ENCODE results near the gene GPR139. TPM values are rescaled to one million over a fixed set of nuclear protein-coding genes. Genes with fewer than 3 reads are reported as not detected.

GPR139 gene
- not detected for polyA plus RNA-seq (ENCODE audit: insufficient read length)

DNA sequence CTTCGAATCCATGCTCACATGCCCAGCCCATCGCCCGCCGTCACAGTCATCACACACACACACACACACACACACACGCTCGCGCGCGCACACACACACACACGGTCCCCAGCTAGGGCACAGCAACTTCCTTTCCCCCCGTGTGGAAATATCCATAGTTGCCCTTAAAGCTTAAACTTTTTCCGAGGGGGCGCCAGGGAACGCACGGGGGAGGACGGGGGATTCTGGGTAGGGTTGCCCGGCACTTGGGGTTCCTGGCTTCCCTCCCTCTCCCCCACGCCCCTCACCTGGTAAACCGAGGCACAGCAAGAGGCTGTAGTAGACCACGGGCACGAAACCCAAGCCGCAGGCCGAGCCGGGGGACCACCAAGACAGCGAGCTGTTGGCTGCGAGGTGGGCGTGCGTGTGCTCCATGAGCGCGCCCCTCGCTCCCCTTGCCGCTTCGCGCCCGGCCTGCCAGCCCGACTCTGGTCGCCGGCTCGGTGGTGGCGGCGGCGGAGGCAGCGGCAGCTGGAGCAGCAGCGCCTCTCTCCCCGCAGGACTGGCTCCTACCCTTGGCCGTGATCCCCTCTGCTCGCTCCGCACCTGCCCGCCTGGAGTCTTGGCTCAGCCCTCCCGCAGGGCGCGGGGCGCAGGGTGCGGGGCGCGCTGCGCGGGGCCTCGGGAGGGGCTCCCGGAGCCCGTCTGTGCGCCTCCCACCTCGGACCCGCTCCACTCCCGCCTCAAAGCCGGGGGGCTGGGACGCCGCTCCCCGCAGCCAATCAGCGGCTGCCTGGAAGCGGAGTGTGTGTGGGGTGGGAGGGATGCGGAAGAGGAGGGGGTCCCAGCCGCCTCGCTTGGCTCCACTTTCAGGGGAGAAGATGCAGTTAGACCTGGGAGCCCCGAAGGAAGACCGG, at the start of gene GPR139:
Gene GPR139 (minus strand): TSS at position 688 of the 896 bp plus-strand sequence. CDS start 274 bp downstream, at position 414.
- no peak for DNase-seq (ENCODE audit: low read depth)

DNA sequence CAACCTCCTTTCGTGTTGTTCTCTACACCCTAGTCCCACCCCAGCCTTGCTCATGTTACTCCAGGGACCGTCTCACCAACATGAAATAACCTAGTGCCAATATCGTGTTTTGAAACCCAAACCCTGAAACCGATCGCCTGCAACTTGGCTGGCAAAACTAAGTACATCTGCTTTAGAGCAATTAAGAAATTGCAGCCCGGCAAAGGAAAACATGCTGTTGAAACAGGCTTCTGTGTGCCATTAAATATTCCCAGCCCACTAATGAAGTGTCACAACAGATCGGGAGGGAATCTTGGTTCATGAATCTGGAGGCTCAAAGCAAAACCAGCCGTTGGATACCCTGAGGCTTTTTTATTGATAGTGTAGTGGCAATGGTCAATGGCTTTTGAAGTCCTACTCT, 48.3 kb upstream of the GPR139 start:
- no peak for DNase-seq (ENCODE audit: low read depth)

DNA sequence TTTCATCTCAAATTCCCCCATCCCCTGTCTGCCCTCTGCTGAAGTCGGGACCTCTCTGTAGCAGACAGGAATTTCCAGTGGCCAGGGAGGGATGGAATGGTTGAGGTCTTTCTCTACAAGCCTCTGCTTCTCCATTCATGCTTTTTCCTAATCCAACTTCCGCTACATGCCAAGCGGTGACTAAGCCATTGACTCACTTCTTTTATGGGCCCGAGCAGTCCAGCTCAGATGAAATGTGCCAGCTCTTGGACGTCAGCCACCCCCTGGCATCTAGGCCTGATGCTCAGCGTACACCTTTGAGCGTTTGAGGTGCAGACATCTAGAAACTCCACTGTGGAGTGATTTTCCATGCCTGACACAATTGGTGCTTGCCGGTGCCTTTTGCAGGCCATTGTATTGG, 40.7 kb upstream of the GPR139 start:
- DNase-seq (ENCODE audit: low read depth), result no peak

DNA sequence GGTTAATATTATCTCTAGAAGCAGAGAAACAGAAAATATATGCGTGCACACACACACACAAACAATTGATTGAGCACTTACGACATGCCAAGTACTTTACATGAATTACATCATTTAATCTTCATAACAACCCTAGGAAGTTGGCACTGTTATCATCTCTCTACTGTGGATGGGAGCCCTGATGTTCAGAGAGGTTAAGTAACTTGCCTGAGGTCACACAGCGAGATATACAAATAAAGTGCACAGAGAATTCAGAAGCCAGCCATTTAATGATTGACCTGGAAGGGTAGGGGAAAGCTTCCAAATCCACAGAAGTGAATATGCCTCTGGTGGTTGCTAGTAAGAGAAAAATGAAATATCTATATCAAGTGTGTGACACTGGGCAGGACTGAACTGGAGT, 37.5 kb upstream of the GPR139 start:
- DNase-seq (ENCODE audit: low read depth), result no peak

DNA sequence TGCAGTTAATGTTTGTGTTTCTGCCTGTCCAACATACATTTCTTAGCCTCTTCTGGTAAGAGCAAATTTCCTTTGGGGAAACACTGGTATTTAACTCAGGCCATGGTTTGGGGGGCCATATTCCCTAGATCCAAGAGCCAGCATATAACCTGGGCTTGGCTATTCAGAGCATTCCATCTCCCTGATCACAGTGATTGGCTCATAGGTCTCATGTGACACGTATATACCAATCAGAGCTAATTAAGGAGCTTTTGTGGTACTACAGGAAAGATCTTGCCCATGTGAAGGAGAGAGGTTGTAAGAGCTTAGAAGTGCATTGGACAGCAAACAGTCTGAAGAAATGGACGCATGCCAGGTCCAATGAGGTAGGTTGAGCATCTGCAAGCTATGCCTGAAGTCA, 33.4 kb upstream of the GPR139 start:
- no peak for DNase-seq (ENCODE audit: low read depth)

DNA sequence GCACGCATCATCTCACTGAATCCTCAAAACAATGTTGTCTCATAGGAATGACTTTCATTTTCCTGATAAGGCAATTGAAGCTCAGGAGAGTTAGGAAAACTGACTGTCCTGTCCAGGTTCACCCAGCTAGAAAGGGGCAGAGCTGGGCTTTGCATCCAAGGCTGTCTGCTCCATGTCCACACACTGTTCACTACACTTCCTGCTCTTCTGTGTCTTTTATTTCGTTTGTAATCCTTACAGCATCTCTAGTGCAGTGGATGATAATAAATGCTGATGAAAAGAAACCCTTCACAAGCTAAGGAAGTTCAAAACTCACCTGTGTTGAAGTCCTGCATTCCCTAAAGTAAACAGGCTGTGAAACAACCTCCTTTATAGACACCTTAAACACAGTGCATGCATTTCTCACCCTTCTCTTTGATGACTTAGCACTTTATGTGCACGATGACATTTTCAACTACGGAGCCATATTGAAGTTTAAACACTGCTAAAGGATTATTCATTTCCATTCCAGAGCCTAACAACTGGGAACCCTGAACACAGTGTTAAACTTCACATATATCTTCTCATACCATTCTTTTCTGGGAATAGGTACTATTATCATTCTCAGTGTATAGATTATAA, 31.0 kb upstream of the GPR139 start:
- DNase-seq (ENCODE audit: low read depth), result no peak

DNA sequence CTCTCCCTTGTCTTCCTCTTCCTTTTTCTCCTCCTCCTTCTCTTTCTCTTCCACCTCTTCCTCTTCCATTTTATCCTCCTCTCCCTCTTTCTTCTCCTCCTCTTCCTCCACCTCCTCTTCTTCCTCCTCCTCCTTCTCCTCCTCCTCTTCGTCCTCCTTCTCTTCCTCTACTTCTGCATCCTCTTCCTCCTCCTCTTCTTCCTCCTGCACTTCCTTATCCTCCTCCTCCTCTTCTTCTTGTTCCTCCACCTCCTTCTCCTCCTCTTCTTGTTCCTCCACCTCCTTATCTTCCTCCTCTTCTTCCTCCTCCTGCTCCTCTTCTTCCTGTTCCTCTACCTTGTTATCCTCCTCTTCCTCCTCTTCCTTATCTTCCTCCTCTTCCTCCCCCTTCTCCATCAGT, 28.8 kb upstream of the GPR139 start:
- DNase-seq (ENCODE audit: low read depth), result no peak

DNA sequence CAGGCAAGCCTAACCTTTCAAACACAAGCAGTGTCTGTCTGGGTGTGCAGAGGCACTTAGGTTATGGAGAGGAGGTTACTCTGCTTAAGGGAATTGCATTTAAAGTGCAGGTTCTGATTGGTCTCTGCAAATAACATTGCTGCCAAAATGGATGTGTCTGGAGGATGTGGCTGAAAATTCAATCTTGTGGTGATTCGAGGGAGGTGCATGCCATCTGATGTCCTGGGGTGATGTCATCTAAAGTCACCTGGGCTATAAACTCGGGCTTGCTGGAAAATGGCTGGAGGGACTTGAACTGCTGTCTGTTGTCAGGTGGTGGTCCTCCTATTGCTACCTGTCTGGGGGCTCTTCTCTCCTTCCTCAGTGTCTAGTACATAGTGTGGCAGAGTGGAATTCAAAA, 28.3 kb upstream of the GPR139 start:
- no peak for DNase-seq (ENCODE audit: low read depth)

DNA sequence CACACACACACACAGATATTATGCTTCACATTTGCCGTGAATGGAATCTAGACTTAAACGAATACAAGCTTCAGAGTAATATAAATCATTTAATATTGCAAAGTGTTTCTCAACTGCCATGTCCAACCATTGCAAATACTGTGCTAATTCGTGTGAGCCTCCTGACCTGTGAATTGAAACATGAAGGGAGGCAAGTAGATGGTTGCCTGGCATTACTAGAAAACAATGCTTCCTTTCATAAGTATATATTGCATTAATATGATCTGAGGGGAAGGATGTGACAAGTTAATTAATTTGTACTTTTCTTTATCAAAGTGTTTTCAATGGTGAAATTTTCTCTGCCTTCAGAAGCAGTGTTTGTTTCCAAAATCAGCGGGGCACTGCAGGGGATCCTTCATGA, 25.7 kb upstream of the GPR139 start:
- no peak for DNase-seq (ENCODE audit: low read depth)

DNA sequence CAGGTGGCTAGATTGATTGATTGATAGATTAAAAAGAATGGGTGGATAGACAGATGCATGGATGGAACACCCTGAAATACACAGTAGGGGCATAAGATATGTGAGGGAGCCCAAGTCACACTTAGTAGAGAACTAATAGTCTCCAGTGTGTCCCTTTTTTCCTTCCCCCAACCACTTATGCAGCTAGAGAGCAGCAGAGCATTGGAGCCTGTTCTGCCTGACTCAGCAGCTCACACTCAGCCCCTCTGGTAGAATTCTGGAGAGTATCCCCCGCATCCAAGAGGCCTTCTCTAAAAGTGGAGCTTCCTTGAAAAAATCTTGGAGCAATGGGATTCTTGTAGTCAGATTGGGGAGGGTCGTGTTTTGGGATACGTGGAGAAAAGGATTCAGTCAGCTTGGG, 20.5 kb upstream of the GPR139 start:
- DNase-seq (ENCODE audit: low read depth), result no peak

DNA sequence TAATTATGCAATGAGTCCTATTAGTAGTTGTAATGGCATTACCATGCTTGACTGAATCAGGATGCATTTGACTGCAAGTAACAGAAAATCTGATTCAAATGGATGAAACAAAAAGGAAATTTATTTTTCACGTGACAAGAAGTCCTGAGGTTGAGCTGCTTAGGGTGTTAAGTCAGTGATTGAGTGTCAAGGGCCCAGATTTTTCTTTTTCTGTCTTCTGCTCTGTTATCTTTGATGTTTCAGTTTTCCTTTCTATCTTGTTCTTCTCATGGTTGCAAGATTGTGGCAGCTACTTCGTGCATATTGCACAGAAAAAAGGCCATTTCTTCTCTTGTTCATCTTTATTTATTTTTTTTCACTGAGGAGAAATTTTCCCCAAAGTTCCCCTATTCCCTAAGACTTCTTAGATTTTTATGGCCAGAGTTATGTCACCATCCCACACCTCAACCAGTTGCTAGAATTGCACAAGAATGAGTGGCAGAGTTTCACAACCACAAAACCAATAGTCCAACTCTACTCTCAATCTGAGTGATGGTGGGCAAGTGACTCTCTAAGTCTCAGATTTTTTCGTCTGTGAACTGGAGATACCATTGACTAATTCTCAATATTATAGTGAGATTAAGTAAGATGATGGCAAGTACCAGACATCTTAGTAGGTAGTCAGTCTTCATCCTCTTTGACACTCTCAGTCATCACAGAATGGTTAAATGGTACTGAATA, 15.7 kb upstream of the GPR139 start:
- DNase-seq (ENCODE audit: low read depth), result no peak

DNA sequence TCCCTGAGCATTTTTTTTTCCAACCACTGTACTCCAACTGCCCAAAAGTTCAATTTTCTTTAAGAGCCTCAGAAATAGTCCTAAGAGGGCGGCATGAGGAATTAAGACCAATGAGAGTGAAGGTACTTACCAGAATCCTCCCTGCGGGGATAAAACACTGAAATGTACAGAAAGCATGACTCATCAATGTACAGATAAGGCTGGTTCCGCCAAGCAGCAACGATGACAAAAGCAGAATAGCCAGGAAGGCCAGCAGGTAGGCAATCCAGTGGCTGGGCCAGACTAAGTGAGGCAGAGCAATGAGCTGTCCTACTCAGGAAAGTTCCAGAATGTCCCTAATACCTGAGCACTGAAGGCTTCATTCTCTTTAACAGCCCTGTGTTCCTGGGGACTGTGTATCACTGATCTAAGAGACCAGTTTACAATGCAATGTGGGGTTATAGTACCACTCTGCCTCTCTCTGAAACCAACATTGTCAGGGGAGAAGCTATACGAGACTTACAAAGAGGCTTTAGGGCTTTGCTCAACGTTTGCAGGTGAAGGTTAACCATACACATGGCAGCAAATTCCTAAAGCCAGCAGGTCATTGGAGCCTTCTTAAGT, 11.0 kb upstream of the GPR139 start:
- no peak for DNase-seq (ENCODE audit: low read depth)

DNA sequence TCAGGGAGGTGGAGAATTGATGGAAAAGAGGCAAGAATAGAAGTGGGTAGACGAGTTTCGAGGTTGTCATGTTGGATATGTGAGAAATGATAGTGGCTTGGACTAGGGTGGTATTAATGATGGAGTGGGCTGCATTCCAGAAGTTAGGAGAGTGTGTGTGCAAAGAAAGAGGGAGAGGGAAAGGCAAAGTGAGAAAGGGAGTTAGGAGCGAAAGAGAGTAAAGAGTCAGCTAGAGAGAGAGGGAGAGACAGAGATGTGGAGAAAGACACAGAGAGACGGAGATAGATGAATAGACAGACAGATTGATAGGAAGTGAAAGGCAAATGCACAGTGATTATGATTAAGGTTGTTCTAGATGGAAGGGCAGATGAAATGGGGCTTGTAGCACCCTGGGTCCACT, 5.4 kb upstream of the GPR139 start:
- DNase-seq (ENCODE audit: low read depth), result no peak

DNA sequence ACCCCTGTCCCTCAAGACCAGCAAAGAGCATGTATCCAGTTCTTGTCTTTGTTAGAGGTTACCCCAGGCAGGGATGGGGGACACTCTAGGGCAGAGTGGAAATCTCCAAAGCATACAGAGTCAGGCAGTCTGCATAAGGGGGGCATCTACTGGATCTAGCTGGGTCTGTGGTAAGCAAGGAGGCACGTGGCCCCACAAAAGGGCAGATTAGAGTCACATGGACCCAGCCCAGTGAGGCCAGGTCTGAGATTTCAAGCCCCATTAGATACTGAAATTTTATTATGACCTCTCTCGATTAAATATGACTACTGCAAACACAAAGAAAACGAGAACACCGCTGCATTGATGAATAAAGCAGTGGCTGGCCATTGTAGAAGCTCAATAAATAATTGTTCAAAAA, 1.6 kb upstream of the GPR139 start:
- no peak for DNase-seq (ENCODE audit: low read depth)

DNA sequence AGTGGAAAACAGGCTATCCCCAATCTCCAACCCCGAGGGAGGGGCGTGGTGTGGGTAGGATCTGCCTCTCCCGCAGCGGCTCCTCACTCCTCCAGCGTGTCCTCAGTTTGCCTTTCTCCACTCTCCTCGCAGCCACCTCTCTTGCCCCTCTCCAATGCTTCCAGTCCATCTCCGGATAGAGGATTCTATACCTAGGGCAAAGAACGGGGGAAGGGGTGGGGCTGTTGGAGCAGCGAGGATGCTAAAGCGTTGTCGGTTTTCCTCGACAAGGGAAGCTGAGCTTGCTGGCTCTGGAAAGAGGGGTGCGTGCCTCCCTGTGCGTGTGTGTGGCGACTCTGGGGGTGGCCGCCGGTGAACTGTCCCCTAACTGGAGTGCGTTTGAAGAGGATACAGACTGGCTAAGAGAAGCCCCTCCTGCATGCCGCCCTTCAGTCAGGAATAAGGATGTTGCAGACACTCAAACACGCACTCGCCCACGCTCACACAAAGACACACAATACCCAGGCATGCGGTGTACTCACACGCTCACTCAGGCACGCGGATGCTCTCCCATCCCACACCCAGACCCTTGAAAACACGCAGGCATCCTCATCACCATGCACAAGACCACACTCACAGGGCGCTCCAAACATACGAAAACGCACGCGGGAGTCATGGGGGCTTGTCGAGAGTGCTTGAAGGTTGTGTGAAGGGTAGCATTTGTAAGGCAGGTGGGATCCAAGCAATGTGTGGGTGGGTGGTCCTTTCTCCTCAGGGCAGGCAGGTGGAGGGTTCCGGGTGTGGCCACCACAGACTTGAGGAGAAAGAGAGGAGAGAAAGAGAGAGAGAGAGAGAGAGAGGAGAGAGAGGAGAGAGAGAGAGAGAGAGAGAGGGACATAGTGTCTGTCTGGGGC, 655 bp upstream of the GPR139 start:
- DNase-seq (ENCODE audit: low read depth), result no peak

DNA sequence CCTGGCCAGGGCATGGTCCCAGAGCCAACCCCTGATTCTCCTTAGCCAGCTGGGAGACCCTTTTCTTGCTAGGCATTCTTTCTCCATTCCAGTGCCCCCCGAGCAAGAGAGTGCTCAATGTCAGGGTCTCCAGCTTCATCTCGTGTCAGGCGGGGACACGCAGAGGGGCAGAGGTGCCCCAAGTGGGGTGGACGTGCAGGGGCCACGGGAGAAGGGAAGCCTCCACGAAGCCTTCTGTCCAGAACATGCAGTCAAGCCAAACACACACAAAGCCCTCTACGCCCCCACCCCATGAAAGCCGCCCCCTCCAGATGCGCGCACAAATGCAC, 852 bp downstream of the GPR139 start:
- no peak for DNase-seq (ENCODE audit: low read depth)

DNA sequence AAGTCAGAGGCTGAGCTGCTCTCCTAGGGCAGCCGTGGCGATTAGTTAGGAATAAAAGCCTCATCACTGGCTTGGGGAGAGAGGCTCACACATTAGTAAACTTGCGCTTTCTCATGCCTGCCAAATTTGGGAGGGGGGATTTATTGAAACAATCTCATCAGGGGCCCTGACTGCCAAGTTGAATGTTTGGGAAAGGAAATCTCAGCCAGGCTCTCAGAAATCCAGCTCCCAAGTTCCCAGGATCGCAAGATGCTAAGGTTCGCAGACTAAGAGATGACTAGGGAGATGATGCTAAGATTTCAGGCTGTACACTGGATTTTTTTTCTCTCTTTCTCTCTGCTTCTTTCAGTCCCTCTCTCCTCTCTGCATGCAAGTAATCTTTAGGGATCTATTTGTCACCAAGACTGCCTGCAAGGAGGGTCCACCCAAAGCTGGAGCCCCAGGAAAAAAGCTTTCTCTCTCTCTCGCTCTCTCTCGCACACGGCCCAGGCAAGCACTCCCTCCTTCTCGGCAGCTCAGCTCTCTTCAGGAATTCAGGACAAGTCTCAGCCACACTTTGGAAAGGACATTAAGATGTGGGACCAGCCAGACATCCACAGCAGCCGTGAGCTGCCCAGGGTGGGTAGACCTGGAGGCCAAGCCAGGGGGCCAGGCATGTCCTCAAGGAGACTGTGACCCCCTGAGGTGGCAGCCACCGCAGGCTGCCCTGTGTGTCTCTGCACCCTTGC, 1.4 kb downstream of the GPR139 start:
- DNase-seq (ENCODE audit: low read depth), result no peak

DNA sequence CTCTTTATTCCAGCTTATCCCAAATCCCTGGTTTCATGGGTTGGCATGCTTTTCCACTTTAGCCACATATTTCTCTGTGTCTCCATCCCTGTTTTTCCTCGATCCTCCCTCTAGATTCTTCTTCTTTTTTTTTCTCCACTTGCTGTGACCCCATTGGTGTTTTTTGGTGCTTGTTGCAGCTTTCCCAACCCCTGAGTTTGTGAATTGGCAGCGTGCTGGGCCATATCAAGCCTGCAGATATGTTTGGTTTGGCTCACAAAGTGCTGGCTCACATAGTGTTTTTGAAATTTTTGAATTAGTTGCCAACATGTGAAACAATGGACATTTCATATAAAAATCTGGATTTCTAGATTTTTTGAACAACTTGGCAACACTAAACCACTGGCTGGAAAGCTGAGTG, 8.8 kb downstream of the GPR139 start:
- DNase-seq (ENCODE audit: low read depth), result no peak

DNA sequence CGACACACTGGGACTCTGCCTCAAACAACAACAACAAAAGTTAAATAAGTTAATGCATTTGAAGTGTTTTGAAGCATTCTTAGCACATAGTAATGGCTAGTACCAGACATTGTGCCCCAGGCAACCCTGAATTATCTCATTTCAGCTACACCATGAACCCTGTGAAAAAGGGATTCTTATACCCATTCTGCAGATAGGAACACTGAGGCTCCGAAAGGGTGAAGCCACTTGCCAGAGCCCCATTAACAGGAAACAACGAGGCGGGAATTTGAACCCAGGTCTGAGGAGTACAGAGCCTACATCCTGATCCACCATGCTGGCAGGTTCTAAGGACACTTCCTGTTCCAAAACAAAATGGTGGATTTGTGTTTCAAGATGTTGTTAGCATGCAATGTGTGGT, 9.2 kb downstream of the GPR139 start:
- no peak for DNase-seq (ENCODE audit: low read depth)

DNA sequence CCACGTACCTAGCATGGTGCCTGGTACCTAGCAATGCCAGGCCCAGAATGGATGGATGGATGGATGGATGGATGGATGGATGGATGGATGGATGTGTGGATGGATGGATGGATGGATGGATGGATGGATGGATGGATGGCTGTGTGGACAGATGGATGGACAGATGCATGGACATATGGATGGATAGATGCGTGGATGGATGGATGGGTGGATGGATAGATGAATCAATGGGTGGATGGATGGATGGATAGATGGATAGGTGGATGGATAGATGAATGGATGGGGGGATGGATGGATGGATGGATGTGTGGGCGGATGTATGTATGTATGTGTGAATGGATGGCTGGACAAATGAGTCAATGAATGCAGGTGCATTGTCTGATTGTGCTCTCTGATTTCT, 12.6 kb downstream of the GPR139 start:
- DNase-seq (ENCODE audit: low read depth), result no peak

DNA sequence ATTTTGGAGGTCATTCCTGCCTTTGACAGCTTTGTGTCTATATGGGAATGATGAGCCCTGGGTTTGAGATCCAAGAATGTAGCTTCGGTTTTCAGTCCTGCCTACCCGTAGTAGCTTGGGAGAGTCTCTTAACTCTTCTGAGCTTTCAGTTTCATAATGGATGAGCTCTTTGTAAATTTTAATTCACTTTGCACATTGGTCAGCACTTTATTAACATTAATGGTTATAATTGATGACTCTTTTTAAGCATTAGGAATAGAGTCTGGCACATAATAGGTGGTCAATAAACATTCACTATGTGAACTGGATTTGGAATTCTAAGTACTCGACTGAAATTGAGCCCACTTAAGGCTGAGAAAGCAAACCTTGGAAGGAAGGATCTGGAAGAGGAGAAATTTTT, 17.3 kb downstream of the GPR139 start:
- DNase-seq (ENCODE audit: low read depth), result no peak
